H1 (cell line): ENCODE data around the gene ELP5. TPM values are rescaled to one million over a fixed set of nuclear protein-coding genes. Genes with fewer than 3 reads are reported as not detected.

Source experiments
- CBX8 ChIP-seq: fragments of 300-800, 300-1000 bp; sonication (generic); IDR thresholded peaks from 2 replicates; pipeline ENCODE4 v1.7.1; 2016; ENCODE audit warnings: low read depth, low read length, borderline replicate concordance
- JUND ChIP-seq: IDR thresholded peaks from 2 replicates; pipeline ENCODE4 v1.6.1; 2011; ENCODE audit warnings: mild to moderate bottlenecking, improper control_type of control experiment, low read length
- SAP30 ChIP-seq: fragments of 300-600 bp; sonication (generic); IDR thresholded peaks from 2 replicates; pipeline ENCODE4 v1.7.1; 2012; ENCODE audit warnings: low read length, moderate library complexity, mild to moderate bottlenecking, inconsistent platforms; ENCODE audit not compliant: insufficient read depth, insufficient replicate concordance
- SP4 ChIP-seq: IDR thresholded peaks from 2 replicates; pipeline ENCODE4 v1.6.1; 2012; ENCODE audit warnings: low read length, inconsistent platforms
- polyA plus RNA-seq, 7 experiments: library from polyadenylated mRNA; depleted of rRNA in 3 of 7; stranded (reverse) in 5 of 7; unstranded in 2 of 7; fragments of >200 nt in 5 of 7; fragments of 200-250 nt in 2 of 7; gene quantifications; 1 replicate in 5 of 7; 2 replicates in 1 of 7; 4 replicates in 1 of 7; pipeline versions ENCODE4 v1.2.1 to v1.2.3, GENCODE V29; 2011 to 2013; ENCODE audit warnings: missing spikeins in 2 of 7, mixed read lengths in 2 of 7
- total RNA-seq: library from RNA; stranded (reverse); fragmentation: NEBNext Ultra II Directional; extraction: Animal tissue kit (Norgen Biotek cat#: 25700); gene quantifications from 2 replicates; pipeline ENCODE4 v1.2.1, GENCODE V29; 2021

Gene ELP5
- total and polyA plus RNA-seq, 2 of the 8 experiments (the other 6 are each of a cell fraction or from before 2014, with no cell fraction given): 75.4 to 107 TPM

DNA sequence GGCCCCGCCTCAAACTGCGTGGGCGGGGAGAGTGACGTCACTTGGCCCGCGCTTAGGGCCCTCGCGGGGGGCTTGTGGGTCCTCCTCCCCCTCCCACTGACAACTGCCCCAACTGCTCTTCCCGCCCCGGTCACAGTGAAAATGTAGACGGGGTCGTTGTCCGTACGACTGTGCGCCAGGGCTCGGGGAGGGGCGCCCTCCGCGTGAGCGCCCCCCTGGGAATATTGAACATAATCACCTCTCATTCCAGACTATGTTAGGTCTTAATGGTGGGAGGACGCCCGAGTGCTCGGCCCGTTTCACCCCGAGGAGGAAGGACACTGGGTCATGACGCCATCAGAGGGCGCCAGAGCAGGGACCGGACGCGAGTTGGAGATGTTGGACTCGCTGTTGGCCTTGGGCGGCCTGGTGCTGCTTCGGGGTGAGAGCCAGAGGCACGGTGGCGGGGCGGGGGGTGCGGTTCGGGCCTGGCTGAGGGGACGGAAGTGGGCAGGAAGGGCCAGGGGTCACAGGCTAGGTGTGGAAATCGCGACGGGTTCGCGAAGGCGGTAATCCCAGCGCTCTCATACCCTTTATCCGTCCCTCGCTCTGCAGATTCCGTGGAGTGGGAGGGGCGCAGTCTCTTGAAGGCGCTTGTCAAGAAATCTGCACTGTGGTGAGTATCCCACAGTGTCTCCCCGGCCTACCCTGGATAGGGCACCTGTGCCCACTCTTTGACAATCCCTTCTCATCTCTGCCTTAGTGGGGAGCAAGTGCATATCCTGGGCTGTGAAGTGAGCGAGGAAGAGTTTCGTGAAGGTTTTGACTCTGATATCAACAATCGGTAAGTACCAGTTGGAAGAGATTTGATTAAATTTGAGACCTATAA, at the start of gene ELP5 (continued):
- TF ChIP-seq SP4: peak; percentile 84; the same call in 1 of the 2 replicates
- peak; percentile 11 for TF ChIP-seq SAP30
- TF ChIP-seq JUND: peak; percentile 92
- TF ChIP-seq CBX8: no peak
